ENCODE measurements around the gene BAX. TPM values are rescaled to one million over a fixed set of nuclear protein-coding genes. Genes with fewer than 3 reads are reported as not detected.

The BAX gene
- total and polyA plus RNA-seq, 2 of the 13 experiments (the other 11 are each of a cell fraction or from before 2014, with no cell fraction given), result 139 to 176 TPM

DNA sequence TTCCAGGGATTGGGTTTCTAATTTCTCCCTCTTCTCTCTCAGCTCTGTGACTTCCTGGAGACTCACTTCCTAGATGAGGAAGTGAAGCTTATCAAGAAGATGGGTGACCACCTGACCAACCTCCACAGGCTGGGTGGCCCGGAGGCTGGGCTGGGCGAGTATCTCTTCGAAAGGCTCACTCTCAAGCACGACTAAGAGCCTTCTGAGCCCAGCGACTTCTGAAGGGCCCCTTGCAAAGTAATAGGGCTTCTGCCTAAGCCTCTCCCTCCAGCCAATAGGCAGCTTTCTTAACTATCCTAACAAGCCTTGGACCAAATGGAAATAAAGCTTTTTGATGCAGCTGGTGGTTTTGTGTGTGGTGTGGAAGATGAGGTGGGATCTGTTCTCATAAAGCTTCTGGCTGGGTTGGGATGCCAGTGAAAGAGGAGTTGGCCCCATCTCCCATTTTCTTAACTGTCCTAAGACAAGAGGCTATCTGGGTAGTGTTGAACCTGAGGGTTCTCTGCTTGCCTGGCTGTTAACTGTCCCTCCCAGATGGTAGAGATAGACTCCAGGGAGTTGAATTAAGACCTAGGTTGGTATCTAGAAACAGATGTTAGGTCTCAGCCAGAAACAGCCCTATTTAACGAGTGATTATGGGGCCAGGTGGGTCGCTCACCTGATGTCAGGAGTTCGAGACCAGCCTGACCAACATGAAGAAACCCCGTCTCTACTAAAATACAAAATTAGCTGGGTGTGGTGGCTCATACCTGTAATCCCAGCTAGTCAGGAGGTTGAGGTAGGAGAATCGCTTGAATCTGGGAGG is 12.1 kb downstream of the BAX start:
- ATAC-seq, result no peak
- H3K4me1 ChIP-seq (ENCODE audit: insufficient read depth, low read length), result peaks cover 34% of the 10 kb centered on the region
- in situ Hi-C loops (cut with HindIII; ENCODE audit: extremely low pct_ligation_motif_present, low pct_unique_long_range_greater_than_20kb), result no loop called here
- POLR2A ChIA-PET, result interaction anchor here (0.8 to 5.6 kb wide), 17 partner anchors 9 to 160 kb away, joined by 3 to 153 read pairs (median 5); partner anchors contain the start of genes BAX, DHDH, GYS1 and NUCB1
- CTCF ChIA-PET (ENCODE audit: low intra/inter-chr PET ratio, low total read pairs), result no interaction called here
- H2AFZ ChIP-seq (ENCODE audit: low read length), result no peak overlapping the region
- H3K4me2 ChIP-seq (ENCODE audit: low read depth, low read length), result peak overlapping the region; percentile 97
- peak overlapping the region; percentile 86 for H3K27ac ChIP-seq (ENCODE audit: extremely low read length, insufficient read depth, low read length)
- H3K79me2 ChIP-seq (ENCODE audit: insufficient read depth, low read length), result peaks cover 25% of the 10 kb centered on the region
- no peaks in the 10 kb centered on the region; a peak in 1 of 5 replicates for H3K27me3 ChIP-seq (ENCODE audit: control insufficient read depth in 1 of 2, insufficient read depth in 2 of 2, low read length in 2 of 2)
- intact Hi-C loops (cut with micrococcal nuclease; ENCODE audit: unreplicated experiment), result loop anchor here (10.0 kb wide), 2 partner anchors 92 to 182 kb away; partner anchors contain the start of gene PPP1R15A
- peak overlapping the region; percentile 79 to 99 (median 89) for H3K4me3 ChIP-seq (replicated peaks in 1 of 3; ENCODE audit: insufficient read depth in 1 of 3, low read depth in 2 of 3, low read length in 3 of 3)
- H4K20me1 ChIP-seq (ENCODE audit: insufficient read depth, low read length), result peaks cover 33% of the 10 kb centered on the region
- 7% methylated on average over 9 of the region's 10 CpGs for WGBS (ENCODE audit: low lambda C conversion rate)
- no TSS peak for BruUV-seq (replicated peaks)
- peaks cover 3 to 25% of the 10 kb centered on the region in 2 experiments for H3K36me3 ChIP-seq (replicated peaks in 1 of 2; ENCODE audit: control insufficient read depth in 1 of 2, insufficient read depth in 2 of 2, low read length in 2 of 2)
- FAIRE-seq, result no peak
- peak overlapping the region; percentile 96 for H3K9ac ChIP-seq (ENCODE audit: insufficient read depth, low read depth, low read length)
- H3K9me3 ChIP-seq (ENCODE audit: low read length), result no peaks in the 10 kb centered on the region
- DNase-seq (ENCODE audit: low spot score), result no peak
- TF ChIP-seq KLF12 (CRISPR knock-in tag; IDR thresholded peaks at IDR 0.05; ENCODE audit: borderline replicate concordance) (peak; percentile 55; the same call in 1 of the 2 replicates), ATF7 (IDR thresholded peaks at IDR 0.05) (0 out of 2 replicates have a peak, but pooled peaks have one; percentile 10), ATF7 (CRISPR knock-in tag; IDR thresholded peaks at IDR 0.05) (no peak), FOXK1 (CRISPR knock-in tag; IDR thresholded peaks at IDR 0.05; ENCODE audit: borderline replicate concordance, low read depth) (peak; percentile 7; the same call in 1 of the 2 replicates), ZNF235 (CRISPR knock-in tag; IDR thresholded peaks at IDR 0.05; ENCODE audit: borderline replicate concordance) (0 out of 2 replicates have a peak, but pooled peaks have one; percentile 46), ZNF205 (CRISPR knock-in tag; IDR thresholded peaks at IDR 0.05) (peak; percentile 55; the same call in 1 of the 2 replicates), DMAP1 (CRISPR knock-in tag; IDR thresholded peaks at IDR 0.05) (no peak), ZSCAN22 (CRISPR knock-in tag; IDR thresholded peaks at IDR 0.05) (no peak), SOX6 (IDR thresholded peaks at IDR 0.05) (no peak), SOX6 (CRISPR knock-in tag; IDR thresholded peaks at IDR 0.05) (no peak), TAF1 (CRISPR knock-in tag; IDR thresholded peaks at IDR 0.05) (0 out of 2 replicates have a peak, but pooled peaks have one; percentile 0), WIZ (CRISPR knock-in tag; IDR thresholded peaks at IDR 0.05) (no peak), RBM22 (optimal IDR thresholded peaks at IDR 0.05; ENCODE audit: low read length) (peak; percentile 24), HMG20B (CRISPR knock-in tag; conservative IDR thresholded peaks at IDR 0.05) (0 out of 2 replicates have a peak, but pooled peaks have one; percentile 10), SP1 (IDR thresholded peaks at IDR 0.05) (no peak), SP1 (CRISPR knock-in tag; IDR thresholded peaks at IDR 0.05) (0 out of 2 replicates have a peak, but pooled peaks have one; percentile 5), SSRP1 (CRISPR knock-in tag; IDR thresholded peaks at IDR 0.05) (0 out of 2 replicates have a peak, but pooled peaks have one; percentile 9), ZMYM2 (CRISPR knock-in tag; IDR thresholded peaks at IDR 0.05) (peak; percentile 40; the same call in 1 of the 2 replicates), REPIN1 (CRISPR knock-in tag; IDR thresholded peaks at IDR 0.05; ENCODE audit: borderline replicate concordance, low read depth) (no peak), ZNF776 (CRISPR knock-in tag; IDR thresholded peaks at IDR 0.05) (no peak), ZNF232 (CRISPR knock-in tag; IDR thresholded peaks at IDR 0.05; ENCODE audit: borderline replicate concordance) (no peak), HNRNPL (IDR thresholded peaks at IDR 0.05; ENCODE audit: low read depth, low read length) (no peak)
- TF ChIP-seq, protein P1, sequence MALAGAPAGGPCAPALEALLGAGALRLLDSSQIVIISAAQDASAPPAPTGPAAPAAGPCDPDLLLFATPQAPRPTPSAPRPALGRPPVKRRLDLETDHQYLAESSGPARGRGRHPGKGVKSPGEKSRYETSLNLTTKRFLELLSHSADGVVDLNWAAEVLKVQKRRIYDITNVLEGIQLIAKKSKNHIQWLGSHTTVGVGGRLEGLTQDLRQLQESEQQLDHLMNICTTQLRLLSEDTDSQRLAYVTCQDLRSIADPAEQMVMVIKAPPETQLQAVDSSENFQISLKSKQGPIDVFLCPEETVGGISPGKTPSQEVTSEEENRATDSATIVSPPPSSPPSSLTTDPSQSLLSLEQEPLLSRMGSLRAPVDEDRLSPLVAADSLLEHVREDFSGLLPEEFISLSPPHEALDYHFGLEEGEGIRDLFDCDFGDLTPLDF (CRISPR knock-in tag; IDR thresholded peaks at IDR 0.05), result peak; percentile 37; the same call in 1 of the 2 replicates
- TF ChIP-seq, protein P2, sequence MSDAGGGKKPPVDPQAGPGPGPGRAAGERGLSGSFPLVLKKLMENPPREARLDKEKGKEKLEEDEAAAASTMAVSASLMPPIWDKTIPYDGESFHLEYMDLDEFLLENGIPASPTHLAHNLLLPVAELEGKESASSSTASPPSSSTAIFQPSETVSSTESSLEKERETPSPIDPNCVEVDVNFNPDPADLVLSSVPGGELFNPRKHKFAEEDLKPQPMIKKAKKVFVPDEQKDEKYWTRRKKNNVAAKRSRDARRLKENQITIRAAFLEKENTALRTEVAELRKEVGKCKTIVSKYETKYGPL (CRISPR knock-in tag; IDR thresholded peaks at IDR 0.05), result 0 out of 2 replicates have a peak, but pooled peaks have one; percentile 46
